ENCODE data around the gene CCDC146. TPM values are rescaled to one million over a fixed set of nuclear protein-coding genes. Genes with fewer than 3 reads are reported as not detected.

The CCDC146 gene
- total and polyA plus RNA-seq, 10 of the 15 experiments (the other 5 are each of a cell fraction or from before 2014, with no cell fraction given): 0.28 to 5.3 (median 1.3) TPM

DNA sequence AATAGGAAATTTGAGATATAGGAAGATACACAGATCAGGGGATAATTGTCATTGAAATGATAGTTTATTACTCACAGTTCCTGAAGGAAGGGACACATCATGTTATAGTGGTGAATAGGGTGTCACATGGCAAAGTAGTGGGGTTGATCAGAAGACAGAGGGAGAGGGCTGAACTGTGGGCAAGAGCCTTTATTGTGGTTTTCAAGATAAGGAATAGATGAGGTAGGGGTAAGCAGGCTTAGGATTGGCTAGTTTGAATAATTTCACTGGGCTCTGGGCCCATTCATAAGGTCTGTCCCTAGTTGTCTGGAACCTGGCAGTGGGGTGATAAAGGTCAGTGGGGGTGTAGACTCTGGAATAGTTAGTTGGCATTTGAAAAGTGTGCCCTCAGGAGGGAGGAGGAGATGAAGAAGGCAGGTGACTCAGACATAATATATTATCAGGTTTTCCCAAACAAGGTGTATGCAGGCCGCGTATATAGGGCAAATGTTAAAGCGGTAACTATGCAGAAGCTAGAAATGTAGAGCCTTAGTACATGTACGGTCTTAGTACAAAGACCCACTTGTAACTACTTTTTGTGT, 58.7 kb downstream of the CCDC146 start (continued):
- no peak for TF ChIP-seq NBN (IDR thresholded peaks at IDR 0.05)
- no peak for TF ChIP-seq EZH2 (IDR thresholded peaks at IDR 0.05; ENCODE audit: borderline replicate concordance, control insufficient read depth, low read depth, low read length)
- no peak for TF ChIP-seq PAX5 (IDR thresholded peaks at IDR 0.05; ENCODE audit: borderline replicate concordance, low read depth, low read length)
- TF ChIP-seq ZNF217 (IDR thresholded peaks at IDR 0.05): no peak
- TF ChIP-seq, protein P1, sequence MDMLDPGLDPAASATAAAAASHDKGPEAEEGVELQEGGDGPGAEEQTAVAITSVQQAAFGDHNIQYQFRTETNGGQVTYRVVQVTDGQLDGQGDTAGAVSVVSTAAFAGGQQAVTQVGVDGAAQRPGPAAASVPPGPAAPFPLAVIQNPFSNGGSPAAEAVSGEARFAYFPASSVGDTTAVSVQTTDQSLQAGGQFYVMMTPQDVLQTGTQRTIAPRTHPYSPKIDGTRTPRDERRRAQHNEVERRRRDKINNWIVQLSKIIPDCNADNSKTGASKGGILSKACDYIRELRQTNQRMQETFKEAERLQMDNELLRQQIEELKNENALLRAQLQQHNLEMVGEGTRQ (IDR thresholded peaks at IDR 0.05; ENCODE audit: borderline replicate concordance, low read depth, low read length): no peak
- TF ChIP-seq NFXL1 (IDR thresholded peaks at IDR 0.05; ENCODE audit: borderline replicate concordance): no peak
- TF ChIP-seq YY1 (IDR thresholded peaks at IDR 0.05; ENCODE audit: low read depth, low read length): no peak

DNA sequence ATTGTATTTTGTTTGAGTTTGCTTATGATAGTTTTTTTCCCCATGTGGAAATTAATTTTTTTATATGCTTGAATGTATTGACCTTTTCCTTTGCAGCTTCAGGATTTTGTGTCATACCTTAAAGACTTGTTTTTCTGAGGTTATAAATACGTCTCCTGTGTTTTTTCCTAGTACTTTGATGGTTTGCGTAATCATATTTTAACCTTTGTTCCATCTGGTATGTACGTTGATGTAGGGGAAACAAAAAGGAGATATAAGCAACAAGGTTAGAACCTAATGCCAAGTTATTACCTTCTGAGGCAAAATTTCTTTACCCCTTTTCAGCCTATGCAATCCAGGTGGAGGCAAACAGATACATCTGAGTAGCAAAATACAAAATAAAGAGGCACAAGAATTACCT, 59.3 kb downstream of the CCDC146 start:
- RAD21 ChIA-PET (ENCODE audit: unreplicated experiment): no interaction called here
- CTCF ChIA-PET: no interaction called here

More for the DNA sequence above, 59.3 kb downstream of the CCDC146 start:
- Histone ChIP-seq H4K20me1 (ENCODE audit: control insufficient read depth, insufficient read depth) (no peaks in the 10 kb centered on the region), H3K79me2 (ENCODE audit: control insufficient read depth, insufficient read depth, low read length) (no peaks in the 10 kb centered on the region), H3K36me3 (ENCODE audit: control insufficient read depth in 2 of 2, insufficient read depth in 2 of 2, low read length in 1 of 2) (no peaks in the 10 kb centered on the region), H3K27me3 (replicated peaks in 1 of 2; ENCODE audit: control insufficient read depth in 2 of 2, insufficient read depth in 2 of 2, low read length in 1 of 2) (no peaks in the 10 kb centered on the region), H3K9ac (ENCODE audit: control insufficient read depth, insufficient read depth, low read length) (no peak overlapping the region), H3K27ac (ENCODE audit: control insufficient read depth, insufficient read depth) (no peak overlapping the region), H3K4me1 (ENCODE audit: control insufficient read depth, insufficient read depth, low read length) (no peaks in the 10 kb centered on the region), H3K9me3 (replicated peaks; ENCODE audit: control insufficient read depth, insufficient read depth, low read length) (no peaks in the 10 kb centered on the region), H2AFZ (ENCODE audit: control insufficient read depth, low read depth, low read length) (no peak overlapping the region), H3K4me3 (no peak overlapping the region), H3K4me2 (ENCODE audit: control insufficient read depth, insufficient read depth) (no peak overlapping the region)
- no peak for TF ChIP-seq EED (IDR thresholded peaks at IDR 0.05; ENCODE audit: low read depth)
- no peak for TF ChIP-seq ZNF207 (IDR thresholded peaks at IDR 0.05; ENCODE audit: borderline replicate concordance)
- TF ChIP-seq, protein P2, sequence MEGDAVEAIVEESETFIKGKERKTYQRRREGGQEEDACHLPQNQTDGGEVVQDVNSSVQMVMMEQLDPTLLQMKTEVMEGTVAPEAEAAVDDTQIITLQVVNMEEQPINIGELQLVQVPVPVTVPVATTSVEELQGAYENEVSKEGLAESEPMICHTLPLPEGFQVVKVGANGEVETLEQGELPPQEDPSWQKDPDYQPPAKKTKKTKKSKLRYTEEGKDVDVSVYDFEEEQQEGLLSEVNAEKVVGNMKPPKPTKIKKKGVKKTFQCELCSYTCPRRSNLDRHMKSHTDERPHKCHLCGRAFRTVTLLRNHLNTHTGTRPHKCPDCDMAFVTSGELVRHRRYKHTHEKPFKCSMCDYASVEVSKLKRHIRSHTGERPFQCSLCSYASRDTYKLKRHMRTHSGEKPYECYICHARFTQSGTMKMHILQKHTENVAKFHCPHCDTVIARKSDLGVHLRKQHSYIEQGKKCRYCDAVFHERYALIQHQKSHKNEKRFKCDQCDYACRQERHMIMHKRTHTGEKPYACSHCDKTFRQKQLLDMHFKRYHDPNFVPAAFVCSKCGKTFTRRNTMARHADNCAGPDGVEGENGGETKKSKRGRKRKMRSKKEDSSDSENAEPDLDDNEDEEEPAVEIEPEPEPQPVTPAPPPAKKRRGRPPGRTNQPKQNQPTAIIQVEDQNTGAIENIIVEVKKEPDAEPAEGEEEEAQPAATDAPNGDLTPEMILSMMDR (IDR thresholded peaks at IDR 0.05 in 2 of 3, conservative IDR thresholded peaks at IDR 0.05 in 1 of 3; ENCODE audit: control insufficient read depth in 2 of 3, extremely low read depth in 1 of 3, insufficient read depth in 1 of 3, low read depth in 3 of 3, low read length in 3 of 3): no peak
- TF ChIP-seq EP300 (IDR thresholded peaks at IDR 0.05; ENCODE audit: borderline replicate concordance in 1 of 2, control insufficient read depth in 1 of 2, low read depth in 2 of 2, low read length in 2 of 2): no peak
- TF ChIP-seq TARDBP (IDR thresholded peaks at IDR 0.05; ENCODE audit: borderline replicate concordance): no peak
- no peak for TF ChIP-seq ZSCAN29 (IDR thresholded peaks at IDR 0.05)
- 83% methylated on average over 3 of the region's 3 CpGs for WGBS (ENCODE audit: insufficient coverage, insufficient replicate concordance, low lambda C conversion rate, missing lambda C conversion rate)
- ATAC-seq: no peak
- ChIA-PET POLR2A (no interaction called here), SMC1A (ENCODE audit: uncharacterized antibody, unreplicated experiment) (interaction anchor here (1.2 kb wide), 1 partner anchor 10 kb away, joined by 3 read pairs; no protein-coding TSS in a partner anchor)
- BruUV-seq (replicated peaks): no TSS peak
- in situ Hi-C loops (cut with MboI): no loop called here
- intact Hi-C loops (cut with micrococcal nuclease; ENCODE audit: unreplicated experiment): no loop called here
- DNase-seq (ENCODE audit: low read depth, low spot score): no peak
- FAIRE-seq: no peak

Measured in GM12878 (cell line).